ENCODE data around the gene FRMD8.

GRCh38 chr11:65403607-65404121 is 17.2 kb downstream of the FRMD8 start:
- TF ChIP-seq CTCF (IDR thresholded peaks at IDR 0.05; ENCODE audit: low read depth, low read length) (no peak), MAX (IDR thresholded peaks at IDR 0.05; ENCODE audit: low read depth, low read length) (peak; percentile 79), POLR2A (IDR thresholded peaks at IDR 0.05; ENCODE audit: extremely low read depth, insufficient read length) (no peak)
